Fibroblast of the aortic adventitia (primary cell): Measurements from ENCODE around the gene MLF2. TPM values are rescaled to one million over a fixed set of nuclear protein-coding genes. Genes with fewer than 3 reads are reported as not detected.

ENCODE experiments used
- DNase-seq: peaks from one replicate; pipeline ENCODE4 v3.0.0-alpha.2; 2010; ENCODE audit warnings: low read depth
- H3K4me3 ChIP-seq: 2 replicates; pipeline ENCODE4 v1.5.1; 2011; ENCODE audit warnings: low read depth, mild to moderate bottlenecking, control low read depth, low read length, moderate library complexity
- total RNA-seq: library from RNA; depleted of rRNA; stranded (reverse); fragments of >200 nt; gene quantifications from 2 replicates; pipeline ENCODE4 v1.2.3, GENCODE V29; 2012; ENCODE audit warnings: low replicate concordance
- TF ChIP-seq, protein P1 (sequence below): IDR thresholded peaks from 2 replicates; pipeline ENCODE4 v1.5.1; 2011; ENCODE audit warnings: mild to moderate bottlenecking, low read length, control low read depth, inconsistent platforms; ENCODE audit not compliant: insufficient read depth

The MLF2 gene
- total RNA-seq, 1 donor, result 104 TPM

DNA sequence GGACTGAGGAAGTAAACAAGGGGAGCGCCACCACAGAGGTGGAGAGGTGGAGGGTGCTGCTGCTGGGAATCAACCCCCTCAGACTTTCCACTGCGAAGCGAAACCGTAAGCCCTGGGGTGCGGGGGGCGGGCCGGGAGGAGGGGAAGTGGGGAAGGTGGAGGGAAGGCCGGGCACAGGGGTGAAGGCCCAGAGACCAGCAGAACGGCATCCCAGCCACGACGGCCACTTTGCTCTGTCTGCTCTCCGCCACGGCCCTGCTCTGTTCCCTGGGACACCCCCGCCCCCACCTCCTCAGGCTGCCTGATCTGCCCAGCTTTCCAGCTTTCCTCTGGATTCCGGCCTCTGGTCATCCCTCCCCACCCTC, 19.4 kb upstream of the MLF2 start, which contains the start of gene LAG3:
Gene LAG3, plus strand, starts transcription at position 190 of the 365 bp plus-strand sequence. CDS start 333 bp downstream, outside the sequence.
- TF ChIP-seq, protein P1, sequence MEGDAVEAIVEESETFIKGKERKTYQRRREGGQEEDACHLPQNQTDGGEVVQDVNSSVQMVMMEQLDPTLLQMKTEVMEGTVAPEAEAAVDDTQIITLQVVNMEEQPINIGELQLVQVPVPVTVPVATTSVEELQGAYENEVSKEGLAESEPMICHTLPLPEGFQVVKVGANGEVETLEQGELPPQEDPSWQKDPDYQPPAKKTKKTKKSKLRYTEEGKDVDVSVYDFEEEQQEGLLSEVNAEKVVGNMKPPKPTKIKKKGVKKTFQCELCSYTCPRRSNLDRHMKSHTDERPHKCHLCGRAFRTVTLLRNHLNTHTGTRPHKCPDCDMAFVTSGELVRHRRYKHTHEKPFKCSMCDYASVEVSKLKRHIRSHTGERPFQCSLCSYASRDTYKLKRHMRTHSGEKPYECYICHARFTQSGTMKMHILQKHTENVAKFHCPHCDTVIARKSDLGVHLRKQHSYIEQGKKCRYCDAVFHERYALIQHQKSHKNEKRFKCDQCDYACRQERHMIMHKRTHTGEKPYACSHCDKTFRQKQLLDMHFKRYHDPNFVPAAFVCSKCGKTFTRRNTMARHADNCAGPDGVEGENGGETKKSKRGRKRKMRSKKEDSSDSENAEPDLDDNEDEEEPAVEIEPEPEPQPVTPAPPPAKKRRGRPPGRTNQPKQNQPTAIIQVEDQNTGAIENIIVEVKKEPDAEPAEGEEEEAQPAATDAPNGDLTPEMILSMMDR, result no peak
- no peak for DNase-seq
- H3K4me3 ChIP-seq, result no peak within 1 kb of the TSS

DNA sequence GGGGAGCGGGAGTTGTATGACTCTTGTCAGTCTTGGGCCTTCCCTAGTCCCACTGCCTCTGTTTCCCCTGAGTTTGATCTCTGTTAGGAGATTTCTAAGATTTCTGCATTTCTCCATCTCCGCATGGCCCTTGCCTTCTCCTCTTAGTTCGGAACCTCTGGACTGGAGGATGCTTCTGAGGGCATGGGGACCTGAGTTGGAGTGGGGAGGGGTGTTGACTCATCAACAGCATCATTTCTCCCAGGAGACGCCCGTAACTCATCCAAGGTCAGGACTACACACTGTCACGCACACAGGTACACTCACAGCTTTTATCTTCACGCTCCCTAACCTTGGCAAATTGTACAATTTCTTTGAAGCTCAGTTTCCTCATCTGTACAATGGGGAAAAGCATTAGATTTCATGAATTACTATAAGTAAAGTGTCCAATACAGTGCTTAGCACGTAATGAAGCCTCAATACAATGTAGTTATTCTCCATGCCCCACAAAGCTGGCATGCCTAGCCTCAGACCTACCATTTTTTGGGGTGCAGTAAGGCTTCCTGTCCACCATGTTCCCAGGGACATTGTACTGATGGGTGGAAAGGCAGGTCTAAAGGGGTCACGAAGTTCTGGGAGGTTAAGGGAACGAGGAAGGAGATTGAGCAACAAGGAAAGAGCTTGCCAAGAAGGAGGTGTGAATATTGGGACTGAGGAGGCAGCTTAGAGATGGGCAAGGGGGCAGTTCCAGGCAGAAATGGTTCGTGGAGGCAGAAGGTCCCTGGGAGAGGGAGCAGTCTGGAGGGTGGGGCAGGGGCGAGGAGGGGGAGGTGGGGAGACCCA, 18.8 kb upstream of the MLF2 start:
- TF ChIP-seq, protein P1, result no peak
- no peak for DNase-seq

DNA sequence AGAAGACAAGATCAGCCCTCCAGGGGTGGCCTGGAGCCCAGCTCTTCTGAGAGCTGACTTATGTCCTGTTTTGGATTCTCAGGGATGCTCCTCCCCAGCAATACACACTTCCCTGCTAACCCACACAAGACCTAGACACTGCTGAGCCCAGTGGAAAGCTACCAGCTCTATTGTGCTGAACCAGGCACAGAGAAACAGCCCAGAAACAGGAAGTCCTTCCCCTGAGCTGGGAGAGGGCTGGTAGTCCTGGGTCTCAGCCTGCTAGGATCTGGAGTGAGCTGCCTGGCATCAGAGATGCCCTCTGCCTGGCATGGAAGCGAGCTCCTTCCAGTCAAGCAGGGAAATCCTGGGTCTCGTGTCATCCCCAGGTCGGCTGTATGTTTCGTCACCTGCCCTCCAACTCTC, 18.2 kb upstream of the MLF2 start:
- H3K4me3 ChIP-seq, result no peak overlapping the region
- no peak for DNase-seq
- TF ChIP-seq, protein P1, result no peak

More for the DNA sequence above, 18.8 kb upstream of the MLF2 start:
- H3K4me3 ChIP-seq, result no peak overlapping the region

DNA sequence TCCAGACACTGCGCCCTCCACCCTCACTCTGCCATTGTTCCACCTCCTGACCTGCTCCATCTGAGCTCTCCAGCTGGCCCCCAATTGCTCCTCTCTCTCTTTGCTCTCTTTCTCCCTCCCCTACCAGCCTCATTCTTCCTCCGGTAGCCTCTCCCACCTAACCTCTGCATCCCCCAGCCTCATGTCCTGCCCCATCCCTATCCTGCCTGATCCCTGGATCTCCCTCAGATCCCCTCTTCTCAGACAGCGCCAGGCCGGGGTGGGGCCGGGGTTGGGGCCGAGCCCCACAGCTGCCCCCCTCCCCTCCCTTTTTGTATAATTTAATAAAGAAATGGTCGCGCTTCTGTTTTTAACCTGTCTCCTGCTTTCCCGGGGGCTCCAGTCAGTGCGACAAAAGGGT, 17.7 kb upstream of the MLF2 start:
- DNase-seq, result no peak
- TF ChIP-seq, protein P1, result no peak
- no peak overlapping the region for H3K4me3 ChIP-seq

DNA sequence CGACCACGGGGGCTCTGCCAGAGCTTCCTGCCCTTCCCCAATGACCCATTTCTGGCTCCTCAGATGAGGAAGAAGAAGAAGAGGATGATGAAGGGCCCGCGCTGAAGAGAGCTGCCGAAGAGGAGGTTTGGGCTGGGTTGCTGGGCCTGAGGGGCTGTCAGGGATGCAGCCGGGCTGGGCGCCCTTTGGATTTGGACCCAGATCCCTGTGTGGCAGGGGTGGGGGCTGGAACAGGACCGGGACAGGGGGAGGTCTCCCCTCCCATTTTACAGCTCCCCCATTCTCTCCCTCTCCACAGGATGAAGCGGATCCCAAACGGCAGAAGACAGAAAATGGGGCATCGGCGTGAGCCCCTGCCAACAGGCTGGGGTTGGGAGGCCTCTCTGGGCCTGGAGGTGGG, 17.2 kb upstream of the MLF2 start:
- H3K4me3 ChIP-seq, result no peak overlapping the region
- TF ChIP-seq, protein P1, result no peak
- DNase-seq, result no peak

DNA sequence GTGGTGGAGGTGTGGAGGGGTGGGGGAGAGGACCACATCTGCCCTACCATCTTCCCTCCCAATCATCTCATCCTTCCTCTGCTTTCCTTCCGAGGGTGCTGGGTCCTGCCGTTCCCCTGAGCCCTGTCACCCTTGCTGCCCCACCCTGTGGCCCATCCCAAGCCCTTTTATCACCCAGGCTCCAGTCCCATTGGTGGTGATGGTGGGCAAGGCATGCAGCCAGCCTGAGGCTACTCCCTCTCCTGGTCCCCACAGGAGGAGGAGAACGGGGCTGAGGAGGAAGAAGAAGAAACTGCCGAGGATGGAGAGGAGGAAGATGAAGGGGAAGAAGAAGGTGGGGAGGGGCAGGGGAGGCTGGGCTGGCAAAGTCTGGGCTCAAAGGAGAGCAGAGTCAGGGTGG, 16.7 kb upstream of the MLF2 start:
- no peak overlapping the region for H3K4me3 ChIP-seq
- DNase-seq, result no peak
- TF ChIP-seq, protein P1, result no peak
